HG03558 (cell line): ENCODE measurements around the gene C20orf141.
"Not testable (repeated sequence)": the region's sequence is repeated elsewhere in the genome, so short reads cannot be mapped to it uniquely, and the experiment has no call there.

ENCODE experiments used
- ATAC-seq: cut with Tn5 transposase; IDR thresholded peaks from one replicate; pipeline ENCODE4 v1.9.1; 2021; ENCODE audit warnings: moderate number of reproducible peaks; ENCODE audit not compliant: unreplicated experiment; ENCODE audit errors: extremely low read depth

The C20orf141 gene

DNA sequence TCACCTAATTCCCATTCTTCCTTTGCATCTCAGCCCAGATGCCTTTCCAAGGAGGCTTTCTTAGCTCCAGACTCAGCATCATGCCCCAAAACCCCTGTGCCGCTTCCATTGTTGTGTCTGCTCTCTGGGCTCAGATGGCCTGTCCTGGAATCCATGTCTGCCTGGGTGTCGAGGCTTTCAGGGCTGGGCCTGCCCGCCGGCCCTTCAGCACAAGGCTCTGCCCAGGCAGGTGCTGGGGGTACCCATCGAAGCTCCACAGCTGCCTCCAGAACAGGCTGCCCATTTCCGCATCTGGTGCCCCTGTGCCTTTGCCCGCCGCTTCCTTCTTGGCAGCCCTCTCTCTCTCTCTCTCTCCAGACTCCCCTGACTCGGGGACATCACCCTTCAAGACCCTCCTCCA, 15.5 kb upstream of the C20orf141 start:
- ATAC-seq: no peak

DNA sequence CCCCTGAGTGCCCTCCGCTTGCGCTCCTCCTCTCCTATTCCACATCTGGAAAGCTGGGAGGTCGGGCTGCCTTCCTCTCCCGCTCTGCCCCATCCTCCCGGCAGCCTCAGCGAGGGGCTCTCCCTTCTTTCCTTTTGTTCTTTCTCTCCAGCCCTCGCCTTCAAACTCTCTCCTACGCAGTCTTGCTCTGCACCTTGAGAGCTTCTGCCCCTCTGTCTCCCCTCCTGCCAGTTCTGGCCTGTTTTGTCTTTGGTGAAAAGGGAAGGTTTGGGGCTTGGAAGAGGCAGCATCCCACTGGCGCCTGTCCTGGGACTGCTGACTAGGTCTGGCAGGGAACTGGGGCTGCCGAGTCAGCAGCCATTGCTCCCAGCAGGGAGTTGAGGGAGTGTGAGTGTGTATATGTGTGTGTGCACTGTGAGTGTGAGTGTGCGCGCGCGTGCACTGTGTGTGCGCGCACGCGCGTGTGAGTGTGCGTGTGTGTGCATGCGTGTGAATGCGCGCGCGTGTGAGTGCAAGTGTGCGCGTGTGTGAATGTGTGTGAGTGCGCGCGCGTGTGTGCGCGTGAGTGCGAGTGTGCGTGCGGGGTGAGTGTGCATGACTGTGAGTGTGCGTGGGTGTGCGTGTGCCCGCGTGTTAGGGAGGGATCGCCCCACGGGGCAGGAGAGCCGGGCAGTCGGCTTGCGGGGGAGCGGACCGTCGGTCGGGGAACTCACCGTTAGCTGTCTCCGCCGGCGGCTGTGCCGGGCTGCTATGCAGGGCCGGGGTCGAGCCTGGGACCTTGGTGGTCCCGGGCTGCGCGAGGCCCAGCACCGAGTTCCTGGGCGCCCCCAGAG, 14.9 kb upstream of the C20orf141 start:
- ATAC-seq: no peak

DNA sequence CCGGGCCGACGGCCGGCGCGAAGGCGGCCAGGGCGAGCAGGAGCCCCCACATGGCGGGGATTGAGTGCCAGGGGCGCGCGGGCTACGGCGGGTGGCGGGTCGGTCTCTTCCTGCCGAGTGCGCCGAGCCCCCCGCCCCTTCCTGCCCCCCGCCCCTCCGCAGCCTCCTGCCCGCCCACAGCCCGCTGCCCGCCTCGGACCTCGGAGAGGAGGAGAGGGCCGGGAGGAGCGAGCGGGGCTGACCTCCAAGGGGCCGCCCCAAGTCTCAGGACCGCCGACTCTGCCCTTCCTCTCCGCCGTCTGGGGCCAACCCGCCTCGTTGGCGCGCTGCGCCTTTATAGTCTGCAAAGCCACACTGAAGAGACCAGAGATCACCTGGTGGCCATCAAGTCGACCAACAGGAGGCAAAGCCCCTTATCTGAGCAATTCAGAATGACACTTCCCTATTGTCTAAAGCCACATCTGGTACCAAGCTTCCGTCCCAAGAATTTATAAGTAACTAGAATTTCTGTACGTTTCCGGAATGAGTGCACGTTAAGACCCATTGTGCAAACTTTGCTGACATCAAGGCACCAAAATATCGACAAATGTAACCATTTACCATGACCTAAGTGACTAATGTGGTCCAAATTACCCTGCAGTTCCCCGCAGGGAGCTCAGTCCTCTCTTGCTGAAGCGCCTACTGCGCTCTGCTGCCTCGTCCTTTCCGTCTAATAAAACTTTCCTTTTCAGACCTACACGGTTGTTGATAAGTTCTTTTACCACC, 14.1 kb upstream of the C20orf141 start, which contains the start of gene CPXM1:
Gene CPXM1, minus strand, starts transcription at position 107 of the 765 bp plus-strand sequence. Its CDS starts 55 bp downstream, at position 52.
- no peak for ATAC-seq

DNA sequence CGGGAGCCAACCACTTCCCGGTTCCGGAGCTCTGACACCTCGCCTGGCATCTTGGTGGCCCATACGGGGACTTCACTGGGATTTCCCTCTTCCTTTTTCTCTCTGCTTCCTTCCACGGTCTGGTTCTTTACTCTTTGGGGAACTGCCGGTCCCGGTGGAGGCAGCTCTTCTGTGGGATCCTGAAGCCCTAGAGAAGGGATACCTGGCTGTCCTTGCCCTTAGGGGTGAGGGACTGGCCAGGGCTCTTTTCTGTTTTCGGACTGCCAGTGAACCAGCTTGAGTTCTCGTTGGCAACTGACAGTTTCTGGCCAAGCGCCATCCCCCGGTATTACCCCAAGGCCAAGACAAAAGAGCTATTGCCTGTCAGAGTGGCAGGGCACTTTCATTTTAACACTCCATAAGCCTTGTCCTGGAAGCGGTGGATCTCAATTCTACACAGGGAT, 13.5 kb upstream of the C20orf141 start:
- ATAC-seq: no peak

DNA sequence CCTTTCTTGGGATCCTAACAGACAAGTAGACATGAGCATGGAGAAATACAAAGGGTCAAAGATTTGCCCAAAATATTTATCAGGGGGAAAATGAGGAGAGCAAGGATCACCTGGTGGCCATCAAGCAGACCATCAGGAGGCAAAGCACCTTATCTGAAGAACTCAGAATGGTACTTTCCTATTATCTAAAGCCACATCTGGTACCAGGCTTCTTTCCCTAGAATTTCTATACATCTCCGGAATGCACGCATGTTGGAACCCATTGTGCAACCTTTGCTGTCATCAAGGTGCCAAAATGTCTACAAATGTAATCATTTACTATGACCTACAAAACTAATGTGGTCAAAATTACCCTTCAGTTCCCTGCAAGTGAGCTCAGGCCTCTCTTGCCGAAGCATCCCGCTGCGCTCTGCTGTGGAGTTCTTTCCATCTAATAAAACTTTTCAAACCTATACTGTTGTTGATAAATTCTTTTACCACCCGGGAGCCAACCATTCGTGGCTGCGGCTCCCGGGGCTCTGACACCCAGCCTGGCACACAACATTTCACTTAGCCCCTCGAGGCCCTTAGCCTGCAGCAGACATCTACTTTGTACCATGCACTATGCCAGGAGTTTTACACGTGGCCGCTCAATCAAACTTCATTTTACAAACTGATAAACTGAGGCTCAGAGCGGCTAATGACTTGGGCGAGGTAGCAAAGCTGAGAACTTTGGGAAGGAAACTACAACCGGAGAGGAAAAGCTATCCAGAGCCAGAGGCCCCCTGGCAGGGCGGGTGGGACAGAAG, 10.6 kb upstream of the C20orf141 start:
- no peak for ATAC-seq

DNA sequence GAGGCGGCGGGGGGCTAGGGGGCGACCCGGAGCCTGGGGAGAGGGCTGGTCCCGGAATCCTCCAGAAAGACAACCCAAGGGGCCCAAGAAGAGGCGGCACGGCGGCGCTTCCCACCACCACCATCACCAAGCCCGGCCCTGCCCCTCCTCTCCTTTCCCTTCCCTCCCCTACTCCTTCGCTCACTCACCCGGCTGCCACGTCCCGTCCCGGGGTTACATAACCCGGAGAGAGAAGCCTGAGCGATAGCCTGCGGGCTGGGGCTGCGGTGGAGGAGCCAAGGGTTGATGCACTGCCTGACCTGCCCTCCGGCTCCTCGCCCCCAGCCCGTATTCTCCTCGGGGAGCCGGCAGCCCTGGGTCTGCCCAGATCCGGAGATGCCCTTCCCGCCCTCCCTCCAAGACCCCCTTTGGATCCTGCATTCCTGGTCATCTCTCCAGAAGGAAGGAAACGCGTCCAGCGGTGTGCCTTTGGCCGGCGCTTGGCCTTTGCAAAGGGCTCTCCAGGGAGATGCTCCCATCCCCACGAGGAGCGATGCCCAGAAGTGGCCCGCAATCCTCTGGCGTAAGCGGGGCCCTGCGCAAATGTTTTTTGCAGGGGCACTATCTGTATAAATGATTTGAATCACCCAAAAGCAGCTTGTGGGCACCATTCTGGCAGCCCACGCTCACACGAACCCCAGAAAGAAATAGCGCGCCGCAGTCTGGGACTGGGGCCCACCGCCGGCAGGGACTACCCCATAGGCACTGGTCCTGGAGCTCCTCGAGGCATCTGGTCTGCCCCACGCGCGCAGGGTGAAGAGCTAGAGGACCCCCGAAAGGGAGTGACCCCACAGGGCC, 9.7 kb upstream of the C20orf141 start:
- no peak for ATAC-seq

DNA sequence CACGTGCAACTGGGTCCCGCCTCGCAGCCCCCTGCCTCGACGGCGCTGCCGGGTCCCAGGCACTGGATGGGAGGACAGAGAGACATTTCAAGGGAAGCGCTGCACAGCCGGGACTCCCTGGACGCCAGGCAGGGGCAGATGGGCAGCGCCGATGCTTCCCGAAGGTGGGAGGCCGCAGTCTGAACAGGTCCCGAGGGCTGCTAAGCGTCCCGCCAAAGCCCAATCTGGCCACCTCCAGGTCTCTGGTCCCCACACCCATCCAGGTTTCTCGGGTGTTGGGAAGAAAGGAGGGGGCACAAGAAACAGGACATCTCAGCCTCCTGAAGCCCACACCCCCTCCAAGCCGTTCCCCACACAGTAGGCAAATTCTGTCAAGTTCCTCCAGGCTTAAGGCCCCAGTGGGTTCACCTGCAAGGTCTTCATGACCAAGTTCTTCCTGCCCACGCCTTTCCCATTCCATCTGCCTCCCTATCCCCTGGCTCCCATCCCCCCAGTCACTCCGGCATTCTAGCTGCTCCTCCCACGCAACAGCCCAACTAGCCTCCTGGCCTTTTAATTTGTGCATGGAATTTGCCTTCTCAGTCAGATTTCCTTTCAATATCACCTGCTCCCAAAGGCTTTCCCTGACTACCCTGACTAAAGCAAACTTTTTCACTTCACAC, 9.0 kb upstream of the C20orf141 start:
- no peak for ATAC-seq

DNA sequence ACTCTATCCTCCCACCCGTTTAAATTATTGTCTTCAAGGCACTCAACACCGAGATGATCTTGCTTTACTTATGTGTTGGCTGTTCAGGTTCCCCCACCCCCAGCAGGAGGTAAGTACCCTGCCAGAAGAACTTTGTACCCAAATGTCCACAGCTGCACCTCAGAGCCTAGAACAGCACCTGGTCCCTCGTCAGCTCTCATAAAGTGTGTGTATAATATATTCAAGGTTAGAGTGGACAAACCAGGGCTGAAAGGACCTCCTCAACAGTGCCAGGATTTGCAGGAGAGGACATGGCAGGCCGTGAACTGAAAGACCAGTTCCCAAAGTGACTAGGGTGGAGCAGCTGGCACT, 8.5 kb upstream of the C20orf141 start:
- ATAC-seq: no peak

DNA sequence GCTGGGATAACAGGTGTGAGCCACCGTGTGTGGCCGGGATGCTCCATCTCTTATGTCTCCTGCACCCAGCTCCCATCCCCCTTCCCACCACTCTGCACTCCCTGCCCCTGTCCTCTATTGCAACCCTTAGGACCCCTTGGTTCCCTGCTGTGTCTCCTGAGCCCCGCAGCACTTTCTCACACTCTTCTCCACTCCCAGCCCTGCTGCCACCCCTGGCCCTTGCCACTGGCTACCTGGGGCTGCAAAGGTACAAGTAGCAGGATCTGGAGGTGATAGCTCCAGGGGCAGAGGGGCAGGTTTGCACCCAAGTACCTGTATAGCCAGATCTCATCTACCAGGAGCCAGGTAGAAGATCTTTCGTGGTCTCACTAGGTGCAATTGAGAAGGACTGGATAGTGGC, 7.8 kb upstream of the C20orf141 start:
- no peak for ATAC-seq

DNA sequence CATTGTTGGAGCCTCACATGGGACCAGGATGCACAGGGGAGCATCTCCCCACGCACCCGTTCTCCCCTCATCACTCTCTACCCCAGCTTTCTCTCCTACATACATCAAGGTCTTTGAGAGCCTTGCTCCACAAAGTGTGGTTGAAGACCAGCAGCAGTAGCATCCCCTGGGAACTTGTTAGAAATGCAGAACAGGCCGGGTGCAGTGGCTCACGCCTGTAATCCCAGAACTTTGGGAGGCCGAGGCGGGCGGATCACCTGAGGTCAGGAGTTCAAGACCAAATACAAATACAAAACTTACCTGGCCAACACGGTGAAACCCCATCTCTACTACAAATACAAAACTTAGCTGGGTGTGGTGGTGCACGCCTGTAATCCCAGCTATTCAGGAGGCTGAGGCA, 6.9 kb upstream of the C20orf141 start:
- not testable (repeated sequence) for ATAC-seq

DNA sequence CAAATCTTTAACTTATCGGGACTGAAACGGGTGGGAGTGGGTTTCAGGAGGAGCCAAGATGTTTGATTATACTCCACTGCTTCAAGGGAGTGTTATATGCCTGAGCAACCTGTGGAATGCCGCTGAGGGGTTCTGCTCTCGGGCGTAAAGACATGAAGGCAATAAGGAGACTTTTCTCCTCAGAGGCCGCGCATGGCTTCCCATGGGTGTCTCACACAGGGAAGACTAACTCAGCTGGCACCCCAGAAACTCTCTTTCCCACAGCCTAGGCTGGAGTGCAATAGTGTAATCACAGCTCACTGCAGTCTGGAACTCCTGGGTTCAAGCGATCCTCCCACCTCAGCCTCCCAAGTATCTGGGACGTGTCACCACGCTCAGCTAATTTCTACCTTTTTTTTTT, 5.1 kb upstream of the C20orf141 start:
- no peak for ATAC-seq

DNA sequence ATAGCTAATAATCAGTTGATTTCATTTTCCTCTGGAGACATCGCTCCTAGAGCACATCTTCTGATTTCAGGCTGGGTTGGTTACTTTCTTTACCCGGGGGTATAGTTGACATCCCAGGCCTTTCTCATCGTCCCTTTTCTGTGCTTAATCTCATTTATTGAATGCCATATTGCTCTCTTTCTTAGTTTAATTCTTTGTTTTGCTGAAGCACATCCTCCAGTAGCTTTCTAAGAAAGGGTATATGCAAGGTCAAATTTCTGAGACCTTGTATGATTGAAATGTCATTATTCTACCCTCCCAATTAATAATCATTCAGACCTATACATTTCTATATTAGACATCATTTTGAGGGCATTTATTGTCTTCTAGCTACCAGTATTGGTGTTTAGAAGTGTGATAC, 2.6 kb upstream of the C20orf141 start:
- no peak for ATAC-seq

DNA sequence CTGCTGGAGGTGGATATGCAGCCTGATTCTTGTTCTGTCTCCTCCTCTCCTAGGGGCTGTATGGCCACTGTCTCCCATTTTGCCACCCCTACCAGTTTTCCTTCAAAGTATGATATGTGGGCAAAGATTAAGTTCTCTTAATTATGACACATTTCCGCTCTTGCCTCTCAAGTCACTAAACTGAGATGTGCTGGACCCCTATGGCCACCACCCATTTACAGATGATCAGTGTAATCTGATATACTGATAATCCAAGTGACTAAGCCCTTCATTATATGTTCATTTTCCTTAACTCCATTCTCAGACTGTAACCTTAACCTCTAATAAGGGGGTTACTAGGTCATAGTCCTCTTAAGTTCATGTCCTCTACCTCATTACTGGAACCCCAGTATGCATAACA, 711 bp upstream of the C20orf141 start:
- no peak for ATAC-seq

DNA sequence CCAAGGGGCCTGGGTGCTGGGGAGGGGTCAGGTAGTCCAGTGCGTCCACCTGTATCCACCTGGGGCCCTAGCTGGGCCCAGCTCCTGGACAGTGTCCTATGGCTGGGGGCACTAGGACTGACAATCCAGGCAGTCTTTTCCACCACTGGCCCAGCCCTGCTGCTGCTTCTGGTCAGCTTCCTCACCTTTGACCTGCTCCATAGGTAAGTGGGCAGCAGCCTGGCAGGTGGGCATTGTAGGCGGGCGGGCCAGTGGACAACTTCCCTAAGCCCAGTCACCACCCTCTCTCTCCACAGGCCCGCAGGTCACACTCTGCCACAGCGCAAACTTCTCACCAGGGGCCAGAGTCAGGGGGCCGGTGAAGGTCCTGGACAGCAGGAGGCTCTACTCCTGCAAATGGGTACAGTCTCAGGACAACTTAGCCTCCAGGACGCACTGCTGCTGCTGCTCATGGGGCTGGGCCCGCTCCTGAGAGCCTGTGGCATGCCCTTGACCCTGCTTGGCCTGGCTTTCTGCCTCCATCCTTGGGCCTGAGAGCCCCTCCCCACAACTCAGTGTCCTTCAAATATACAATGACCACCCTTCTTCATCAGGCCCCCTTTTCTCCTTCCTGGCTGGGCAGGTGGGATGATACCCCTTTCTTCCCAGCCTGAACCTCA, 584 bp downstream of the C20orf141 start:
- no peak for ATAC-seq

DNA sequence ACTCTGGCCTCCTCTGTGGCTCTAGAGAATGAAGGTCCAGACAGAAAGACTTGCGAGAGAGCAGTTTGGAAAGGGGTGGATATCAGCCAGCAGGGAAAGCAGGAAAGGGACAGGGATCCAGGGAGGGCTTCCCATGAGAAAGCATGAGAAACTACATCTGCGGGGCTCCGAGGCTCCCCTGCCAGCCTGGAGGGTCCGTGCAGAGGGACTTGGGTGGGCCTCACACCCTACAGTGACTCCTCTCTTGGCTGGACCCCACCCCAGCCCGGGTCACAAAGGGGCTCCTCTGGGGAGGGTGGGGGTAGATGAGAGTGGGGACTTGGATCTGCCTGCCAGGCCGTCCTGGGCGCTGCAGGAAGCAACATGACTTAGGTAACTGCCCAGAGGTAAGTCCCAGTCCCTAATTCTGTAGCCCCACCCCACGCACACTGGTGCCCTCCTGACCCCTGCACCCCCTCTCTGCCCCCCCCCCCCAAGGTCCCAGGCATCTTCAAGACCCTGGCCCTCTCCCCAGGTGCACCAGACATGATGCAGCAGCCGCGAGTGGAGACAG, 1.3 kb downstream of the C20orf141 start, which contains the start of gene TMEM239:
Gene TMEM239, plus strand, starts transcription at position 335 of the 553 bp plus-strand sequence. Its CDS starts 191 bp downstream, at position 526.
- no peak for ATAC-seq

DNA sequence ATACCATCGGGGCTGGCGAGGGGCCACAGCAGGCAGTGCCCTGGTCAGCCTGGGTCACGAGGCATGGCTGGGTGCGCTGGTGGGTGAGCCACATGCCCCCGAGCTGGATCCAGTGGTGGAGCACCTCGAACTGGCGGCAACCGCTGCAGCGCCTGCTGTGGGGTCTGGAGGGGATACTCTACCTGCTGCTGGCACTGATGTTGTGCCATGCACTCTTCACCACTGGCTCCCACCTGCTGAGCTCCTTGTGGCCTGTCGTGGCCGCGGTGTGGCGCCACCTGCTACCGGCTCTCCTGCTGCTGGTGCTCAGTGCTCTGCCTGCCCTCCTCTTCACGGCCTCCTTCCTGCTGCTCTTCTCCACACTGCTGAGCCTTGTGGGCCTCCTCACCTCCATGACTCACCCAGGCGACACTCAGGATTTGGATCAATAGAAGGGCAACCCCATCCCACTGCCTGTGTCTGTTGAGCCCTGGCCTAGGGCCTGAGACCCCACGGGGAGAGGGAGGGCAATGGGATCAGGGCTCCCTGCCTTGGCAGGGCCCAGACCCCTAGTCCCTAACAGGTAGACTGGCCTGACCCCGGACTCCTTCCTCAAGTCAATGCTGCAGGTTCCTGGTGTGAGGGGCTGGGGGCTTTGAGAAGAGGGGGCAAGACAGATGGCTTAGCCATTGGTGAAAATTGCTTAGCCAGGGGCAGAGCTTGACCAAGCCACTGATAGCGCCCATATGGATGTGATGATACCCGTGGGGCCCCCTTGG, 2.0 kb downstream of the C20orf141 start:
- ATAC-seq: no peak

DNA sequence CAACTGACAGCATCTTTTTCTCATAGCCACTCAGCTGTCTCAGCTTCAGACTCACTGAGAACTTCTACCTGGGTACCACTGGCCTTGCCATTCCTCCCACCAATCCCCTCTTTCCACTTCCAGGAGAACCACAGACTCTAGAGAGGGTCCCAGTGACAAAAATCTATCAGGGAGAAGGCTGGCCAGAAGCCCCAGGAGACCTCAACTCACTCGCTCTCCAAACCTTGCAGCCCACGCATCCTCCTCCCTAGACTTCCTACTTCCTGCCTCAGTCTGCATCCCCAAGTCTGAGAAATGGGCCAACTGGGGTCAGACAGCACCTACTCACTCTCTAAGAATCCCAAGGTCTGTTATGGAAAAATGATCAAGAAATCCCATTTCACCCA, 2.5 kb downstream of the C20orf141 start:
- no peak for ATAC-seq
